ENCODE data around the gene BAG1. TPM values are rescaled to one million over a fixed set of nuclear protein-coding genes. Genes with fewer than 3 reads are reported as not detected.

The BAG1 gene
- total and polyA plus RNA-seq, 2 experiments from 2014 or later, result 44.7 to 55.4 TPM

- peaks cover 5% of the 10 kb centered on the region; the same call in 1 of the 2 replicates for H3K4me1 ChIP-seq (ENCODE audit: insufficient read depth)
- H3F3A ChIP-seq (replicated peaks; ENCODE audit: low read depth), result no peaks in the 10 kb centered on the region
- peak overlapping the region; percentile 97 for H3K4me2 ChIP-seq
- Mint-ChIP-seq H3K27me3 (ENCODE audit: insufficient read depth, low read depth, poor library complexity) (peaks cover 2% of the 10 kb centered on the region), H3K36me3 (ENCODE audit: low read depth) (peaks cover 42% of the 10 kb centered on the region), H3K27ac (peak overlapping the region; percentile 93), H3K4me3 (peak overlapping the region; percentile 97), H3K4me1 (peaks cover 10% of the 10 kb centered on the region), H3K9me3 (no peaks in the 10 kb centered on the region)
- no peak overlapping the region for H2AFZ ChIP-seq
- peak overlapping the region; percentile 99 for H3K4me3 ChIP-seq
- peaks cover 45% of the 10 kb centered on the region for H3K36me3 ChIP-seq (ENCODE audit: insufficient read depth)
- no peak overlapping the region for H3K27ac ChIP-seq (ENCODE audit: low read depth)
- H3K79me2 ChIP-seq (replicated peaks; ENCODE audit: insufficient read depth), result peaks cover 38% of the 10 kb centered on the region
- no peak for TF ChIP-seq NANOG (IDR thresholded peaks at IDR 0.05; ENCODE audit: borderline replicate concordance)
- TF ChIP-seq ETS1 (IDR thresholded peaks at IDR 0.05), result no peak
- TF ChIP-seq POLR2AphosphoS5 (IDR thresholded peaks at IDR 0.05; ENCODE audit: low read depth), result no peak
- TF ChIP-seq EZH2phosphoT487 (IDR thresholded peaks at IDR 0.05; ENCODE audit: unreplicated experiment), result no peak
- TF ChIP-seq CREB1 (CRISPR knock-in tag; IDR thresholded peaks at IDR 0.05; ENCODE audit: low read depth), result no peak
- no peak for TF ChIP-seq ZNF114 (CRISPR knock-in tag; IDR thresholded peaks at IDR 0.05)
- TF ChIP-seq REST (IDR thresholded peaks at IDR 0.05; ENCODE audit: unreplicated experiment), result no peak
- TF ChIP-seq CTCF (conservative IDR thresholded peaks at IDR 0.05; ENCODE audit: low read depth in 2 of 2), result no peak
- no peak for TF ChIP-seq ZNF462 (CRISPR knock-in tag; IDR thresholded peaks at IDR 0.05)
- no peak for TF ChIP-seq STAT1 (IDR thresholded peaks at IDR 0.05; ENCODE audit: unreplicated experiment)
- no peak for TF ChIP-seq EZH2 (IDR thresholded peaks at IDR 0.05; ENCODE audit: low read depth, unreplicated experiment)
- TF ChIP-seq JUNB (IDR thresholded peaks at IDR 0.05; ENCODE audit: unreplicated experiment), result no peak
- ATAC-seq, result no peak
- DNase-seq (ENCODE audit: low spot score), result no peak
- H3K9me2 ChIP-seq (ENCODE audit: insufficient read depth), result no peaks in the 10 kb centered on the region
- no peaks in the 10 kb centered on the region for H3K27me3 ChIP-seq (ENCODE audit: insufficient read depth)
- peaks cover 8% of the 10 kb centered on the region for H4K20me1 ChIP-seq (replicated peaks; ENCODE audit: insufficient read depth)
These were observed 830 bp upstream of the BAG1 start for GRCh38 chr9:33265211-33265865.
